HG03064 (cell line): ENCODE data around the gene HMG20A.
"Not testable (repeated sequence)": the region's sequence is repeated elsewhere in the genome, so short reads cannot be mapped to it uniquely, and the experiment has no call there.

Source experiments
- ATAC-seq: cut with Tn5 transposase; IDR thresholded peaks from one replicate; pipeline ENCODE4 v1.9.1; 2021; ENCODE audit warnings: low read depth; ENCODE audit not compliant: unreplicated experiment

HMG20A gene

GRCh38 chr15:77406173-77406759 lies 14.4 kb upstream of the HMG20A start:
- ATAC-seq, result not testable (repeated sequence)

- no peak for ATAC-seq
Measured at GRCh38 chr15:77406846-77407245, 13.8 kb upstream of the HMG20A start.

GRCh38 chr15:77409259-77410156 lies 11.2 kb upstream of the HMG20A start:
- no peak for ATAC-seq

GRCh38 chr15:77410157-77410500 lies 10.6 kb upstream of the HMG20A start:
- ATAC-seq, result not testable (repeated sequence)

- no peak for ATAC-seq
Measured at GRCh38 chr15:77410701-77411618, 9.7 kb upstream of the HMG20A start.

- ATAC-seq, result no peak
Measured at GRCh38 chr15:77411619-77411976, 9.1 kb upstream of the HMG20A start.

- no peak for ATAC-seq
Measured at GRCh38 chr15:77412972-77413698, 7.6 kb upstream of the HMG20A start.

GRCh38 chr15:77413699-77414349 lies 6.9 kb upstream of the HMG20A start:
- no peak for ATAC-seq

- no peak for ATAC-seq
Measured at GRCh38 chr15:77414789-77415442, 5.8 kb upstream of the HMG20A start.

- ATAC-seq, result no peak
Measured at GRCh38 chr15:77415450-77416147, 5.1 kb upstream of the HMG20A start.

GRCh38 chr15:77416148-77416455 lies 4.6 kb upstream of the HMG20A start:
- ATAC-seq, result no peak

GRCh38 chr15:77416954-77417353 lies 3.7 kb upstream of the HMG20A start:
- ATAC-seq, result no peak

- ATAC-seq, result no peak
Measured at GRCh38 chr15:77417602-77418001, 3.1 kb upstream of the HMG20A start.

- no peak for ATAC-seq
Measured at GRCh38 chr15:77418391-77418965, 2.2 kb upstream of the HMG20A start.

- ATAC-seq, result peak; percentile 36
Measured at GRCh38 chr15:77418966-77419835, 1.5 kb upstream of the HMG20A start.

GRCh38 chr15:77419836-77420609 lies 665 bp upstream of the HMG20A start, which contains the start of gene PEAK1:
Gene PEAK1, minus strand, starts transcription at chr15:77420104. Its CDS starts 238,178 bp downstream, at chr15:77181926.
- ATAC-seq, result peak; percentile 80

- ATAC-seq, result no peak
Measured at GRCh38 chr15:77421370-77421700, 647 bp downstream of the HMG20A start.
